HG03066 (cell line): ENCODE data around the gene DDX49.
"Not testable (repeated sequence)": the region's sequence is repeated elsewhere in the genome, so short reads cannot be mapped to it uniquely, and the experiment has no call there.

Experiments used
- ATAC-seq: cut with Tn5 transposase; IDR thresholded peaks from one replicate; pipeline ENCODE4 v1.9.1; 2021; ENCODE audit warnings: low read depth; ENCODE audit not compliant: unreplicated experiment

Gene DDX49

GRCh38 chr19:18895038-18895823, 24.3 kb upstream of the DDX49 start:
- ATAC-seq: no peak

GRCh38 chr19:18895824-18896341, 23.6 kb upstream of the DDX49 start, which contains the start of gene CERS1:
TSS of gene CERS1 (minus strand) at chr19:18896158. CDS start at chr19:18896072, 86 bp downstream.
- ATAC-seq: no peak

- no peak for ATAC-seq
Measured at GRCh38 chr19:18896421-18896841, 23.1 kb upstream of the DDX49 start.

- ATAC-seq: no peak
Measured at GRCh38 chr19:18897094-18898029, 22.2 kb upstream of the DDX49 start.

- no peak for ATAC-seq
Measured at GRCh38 chr19:18898081-18898606, 21.4 kb upstream of the DDX49 start.

GRCh38 chr19:18898607-18899408, 20.7 kb upstream of the DDX49 start:
- ATAC-seq: no peak

GRCh38 chr19:18899624-18900560, 19.6 kb upstream of the DDX49 start:
- ATAC-seq: no peak

- ATAC-seq: no peak
Measured at GRCh38 chr19:18900700-18901481, 18.6 kb upstream of the DDX49 start.

- ATAC-seq: no peak
Measured at GRCh38 chr19:18901491-18901890, 18.0 kb upstream of the DDX49 start.

GRCh38 chr19:18902519-18902918, 17.0 kb upstream of the DDX49 start:
- ATAC-seq: not testable (repeated sequence)

GRCh38 chr19:18903156-18904037, 16.1 kb upstream of the DDX49 start:
- ATAC-seq: no peak

GRCh38 chr19:18904334-18905057, 15.0 kb upstream of the DDX49 start:
- no peak for ATAC-seq

- no peak for ATAC-seq
Measured at GRCh38 chr19:18905058-18905456, 14.5 kb upstream of the DDX49 start.

GRCh38 chr19:18905513-18906236, 13.8 kb upstream of the DDX49 start:
- no peak for ATAC-seq

GRCh38 chr19:18906605-18907519, 12.7 kb upstream of the DDX49 start:
- ATAC-seq: no peak
